ENCODE measurements around the gene ITGA7.

ITGA7 gene

GRCh38 chr12:55694188-55694515 lies 13.6 kb downstream of the ITGA7 start:
- H3K4me3 ChIP-seq (ENCODE audit: low read length), result no peak overlapping the region

DNA sequence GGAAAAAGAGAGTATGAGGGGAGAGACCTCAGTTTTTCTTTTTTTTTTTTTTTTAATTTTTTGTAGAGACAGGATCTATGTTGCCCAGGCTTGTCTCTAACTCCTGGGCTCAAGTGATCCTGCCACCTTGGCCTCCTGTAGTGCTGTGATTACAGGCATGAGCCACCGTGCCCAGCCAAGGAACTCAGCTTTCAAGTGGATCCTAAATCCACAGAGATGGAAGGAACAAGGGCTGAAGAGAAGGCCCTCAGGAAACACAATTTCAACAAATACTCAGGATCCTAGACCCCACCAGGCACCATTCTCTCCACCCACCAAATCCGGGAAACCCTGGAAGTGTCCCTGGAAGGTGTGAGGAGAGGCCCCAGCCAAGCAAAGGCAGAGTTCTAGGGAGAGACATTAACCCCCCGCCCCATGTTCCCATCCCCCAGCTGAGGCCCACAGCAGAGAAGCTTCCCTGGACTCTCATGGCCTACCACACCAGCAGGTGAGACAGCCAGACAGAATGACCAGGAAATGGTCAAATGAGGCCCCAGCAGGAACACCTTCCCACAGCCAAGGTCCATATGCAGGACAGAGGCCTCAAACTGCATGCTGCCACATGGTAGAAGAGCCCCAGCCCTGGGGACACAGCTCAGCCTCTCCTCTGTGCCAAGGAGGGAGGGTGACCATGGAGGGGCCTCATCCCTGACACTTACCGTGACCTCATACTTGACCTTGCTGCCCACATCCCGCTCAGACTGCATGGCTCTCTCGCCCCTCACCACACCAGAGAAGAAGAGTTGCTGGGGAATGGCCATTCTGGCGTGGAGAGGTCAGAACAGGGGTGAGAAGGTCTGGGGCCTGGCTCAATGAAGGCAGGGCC lies 14.1 kb downstream of the ITGA7 start:
- no peak for TF ChIP-seq ZNF274 (IDR thresholded peaks at IDR 0.05; ENCODE audit: low read depth, low read length)

More at GRCh38 chr12:55694188-55694515, 13.6 kb downstream of the ITGA7 start:
- no peak for TF ChIP-seq ZNF274 (IDR thresholded peaks at IDR 0.05; ENCODE audit: low read depth, low read length)

DNA sequence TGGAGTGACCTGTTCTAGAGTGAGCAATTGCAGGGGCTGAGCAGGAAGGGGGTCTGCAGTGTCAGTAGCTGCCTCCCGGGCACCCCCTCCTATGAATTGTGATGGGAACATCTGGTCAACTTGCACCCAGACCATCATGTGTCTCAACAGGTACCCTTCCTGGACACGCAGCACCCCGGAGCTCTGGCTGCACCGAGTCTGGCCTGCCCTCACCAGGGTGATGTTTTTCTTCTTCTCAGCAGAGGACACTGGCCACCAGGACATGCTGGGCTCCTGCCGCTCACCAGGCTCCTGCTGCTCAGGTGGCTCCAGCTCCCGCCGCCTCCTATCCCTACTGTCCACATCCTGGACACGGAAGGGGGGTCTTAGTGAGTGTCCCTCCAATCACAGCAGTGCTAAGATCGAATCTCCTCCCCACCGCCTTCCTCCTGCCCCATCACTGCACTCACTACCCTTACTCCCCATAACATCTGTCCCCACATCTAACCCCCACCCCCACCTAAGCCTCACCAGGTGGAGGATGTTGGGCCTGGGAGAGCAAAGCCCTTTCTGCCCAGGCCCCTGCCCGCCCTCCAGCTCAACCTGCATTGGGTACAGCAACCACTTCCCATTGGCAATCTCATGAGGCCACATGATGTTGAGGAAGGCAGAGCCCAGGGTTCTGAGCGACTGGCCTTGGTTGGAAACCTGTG lies 14.9 kb downstream of the ITGA7 start:
- H3K4me3 ChIP-seq (ENCODE audit: low read length), result no peak overlapping the region
- TF ChIP-seq ZNF274 (IDR thresholded peaks at IDR 0.05; ENCODE audit: low read depth, low read length), result no peak

More for the DNA sequence above, 14.1 kb downstream of the ITGA7 start:
- H3K4me3 ChIP-seq (ENCODE audit: low read length), result no peak overlapping the region

- no peak overlapping the region for H3K4me3 ChIP-seq (ENCODE audit: low read length)
- no peak for TF ChIP-seq ZNF274 (IDR thresholded peaks at IDR 0.05; ENCODE audit: low read depth, low read length)
These were observed 18.7 kb downstream of the ITGA7 start for GRCh38 chr12:55688716-55689655.

GRCh38 chr12:55687746-55688145 lies 20.0 kb downstream of the ITGA7 start:
- no peak for TF ChIP-seq ZNF274 (IDR thresholded peaks at IDR 0.05; ENCODE audit: low read depth, low read length)

DNA sequence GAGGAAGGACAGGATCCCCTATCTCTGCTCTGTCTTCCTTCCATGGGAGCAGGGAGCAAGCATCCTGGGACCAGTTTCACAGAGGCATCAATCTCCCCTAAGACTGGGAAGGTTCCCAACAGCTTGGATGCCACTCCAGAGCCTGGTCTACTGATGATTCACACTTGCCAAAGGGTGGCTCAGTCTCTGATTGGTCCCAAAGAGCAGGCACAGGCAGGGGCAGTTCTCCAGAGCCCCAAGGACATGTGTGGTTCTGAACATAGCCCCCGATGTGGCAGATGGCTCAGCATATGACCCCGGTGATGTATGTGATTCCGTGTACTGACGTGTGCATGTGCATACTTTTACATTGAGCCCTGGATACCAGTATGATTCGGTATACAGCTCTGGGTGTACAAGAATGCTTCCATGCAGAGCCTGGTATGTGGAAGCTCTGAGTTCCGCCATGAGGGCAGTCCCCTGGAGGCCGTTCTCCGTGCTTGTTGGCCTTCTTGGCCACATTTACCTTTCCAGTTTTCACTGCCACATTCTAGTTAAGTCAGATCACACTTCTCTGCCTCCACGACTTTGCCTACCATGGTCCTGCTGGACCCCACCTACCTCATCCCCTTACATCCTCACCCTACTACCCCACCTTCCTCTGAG lies 21.2 kb downstream of the ITGA7 start:
- no peak overlapping the region for H3K4me3 ChIP-seq (ENCODE audit: low read length)
- TF ChIP-seq ZNF274 (IDR thresholded peaks at IDR 0.05; ENCODE audit: low read depth, low read length), result no peak

More at GRCh38 chr12:55687746-55688145, 20.0 kb downstream of the ITGA7 start:
- no peak overlapping the region for H3K4me3 ChIP-seq (ENCODE audit: low read length)

DNA sequence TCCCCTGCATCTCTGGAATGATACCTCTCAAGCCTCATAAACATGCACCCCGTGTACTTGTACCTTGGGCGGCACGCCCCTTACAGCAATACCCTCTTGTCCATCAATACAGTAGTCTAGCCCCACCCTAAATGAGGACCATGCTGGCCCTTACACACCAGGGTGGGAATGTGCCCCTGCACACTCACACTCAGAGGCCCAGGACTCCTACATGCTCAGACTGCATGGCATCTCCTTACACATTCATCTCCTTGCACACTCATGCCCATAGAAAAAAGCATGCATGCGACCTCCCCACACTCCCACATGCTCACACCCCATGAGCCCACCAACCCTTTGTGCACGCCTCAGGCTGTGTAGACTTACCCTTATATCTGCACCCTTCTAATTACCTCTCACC lies 22.0 kb downstream of the ITGA7 start:
- TF ChIP-seq ZNF274 (IDR thresholded peaks at IDR 0.05; ENCODE audit: low read depth, low read length), result no peak
- no peak overlapping the region for H3K4me3 ChIP-seq (ENCODE audit: low read length)

- TF ChIP-seq ZNF274 (IDR thresholded peaks at IDR 0.05; ENCODE audit: low read depth, low read length), result no peak
- H3K4me3 ChIP-seq (ENCODE audit: low read length), result no peak overlapping the region
These were observed 22.8 kb downstream of the ITGA7 start for GRCh38 chr12:55684761-55685370.

DNA sequence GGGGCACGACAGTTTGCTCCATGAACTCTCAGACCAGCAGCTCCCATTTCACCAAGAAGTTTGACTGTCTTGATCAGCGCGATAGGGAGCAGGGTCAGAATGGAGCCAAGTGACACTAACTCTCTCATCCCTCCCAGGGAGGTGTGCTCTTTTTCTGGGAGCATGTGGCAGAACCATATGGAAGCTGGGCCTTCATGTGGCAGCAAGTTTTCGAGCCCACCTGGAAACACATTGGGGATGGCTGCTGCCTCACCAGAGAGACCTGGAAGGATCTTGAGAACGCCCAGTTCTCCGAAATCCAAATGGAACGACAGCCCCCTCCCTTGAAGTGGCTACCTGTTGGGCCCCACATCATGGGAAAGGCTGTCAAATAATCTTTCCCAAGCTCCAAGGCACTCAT lies 24.0 kb downstream of the ITGA7 start:
- H3K4me3 ChIP-seq (ENCODE audit: low read length), result no peak overlapping the region
- no peak for TF ChIP-seq ZNF274 (IDR thresholded peaks at IDR 0.05; ENCODE audit: low read depth, low read length)

DNA sequence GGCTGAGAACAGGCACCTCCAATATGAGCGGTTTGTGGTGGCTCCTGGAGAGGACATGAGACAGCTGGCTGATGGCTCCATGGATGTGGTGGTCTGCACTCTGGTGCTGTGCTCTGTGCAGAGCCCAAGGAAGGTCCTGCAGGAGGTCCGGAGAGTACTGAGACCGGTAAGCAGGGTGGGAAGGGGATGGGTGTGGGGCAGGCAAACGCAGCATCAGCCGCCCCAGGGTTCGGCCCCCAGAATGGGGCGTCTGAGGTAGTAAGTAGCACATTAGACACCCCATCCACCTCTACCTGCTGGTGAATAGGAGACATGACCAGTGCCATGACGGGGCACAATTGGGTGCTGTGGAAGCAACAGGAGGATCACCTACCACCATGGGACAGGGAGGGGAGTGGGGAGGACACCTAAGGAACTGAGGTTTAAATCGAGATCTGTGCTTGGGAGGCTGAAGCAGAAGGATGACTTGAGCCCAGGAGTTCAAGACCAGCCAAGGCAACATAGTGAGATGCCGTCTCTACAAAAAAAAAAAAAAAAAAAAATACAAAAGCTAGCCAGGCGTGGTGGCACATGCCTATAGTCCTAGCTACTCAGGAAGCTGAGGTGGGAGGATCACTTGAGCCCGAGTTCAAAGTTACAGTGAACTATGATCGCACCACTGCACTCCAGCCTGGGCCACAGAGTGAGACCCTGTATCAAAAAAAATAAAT lies 25.5 kb downstream of the ITGA7 start:
- TF ChIP-seq ZNF274 (IDR thresholded peaks at IDR 0.05; ENCODE audit: low read depth, low read length), result no peak
- no peak overlapping the region; the same call in 1 of the 2 replicates for H3K4me3 ChIP-seq (ENCODE audit: low read length)

DNA sequence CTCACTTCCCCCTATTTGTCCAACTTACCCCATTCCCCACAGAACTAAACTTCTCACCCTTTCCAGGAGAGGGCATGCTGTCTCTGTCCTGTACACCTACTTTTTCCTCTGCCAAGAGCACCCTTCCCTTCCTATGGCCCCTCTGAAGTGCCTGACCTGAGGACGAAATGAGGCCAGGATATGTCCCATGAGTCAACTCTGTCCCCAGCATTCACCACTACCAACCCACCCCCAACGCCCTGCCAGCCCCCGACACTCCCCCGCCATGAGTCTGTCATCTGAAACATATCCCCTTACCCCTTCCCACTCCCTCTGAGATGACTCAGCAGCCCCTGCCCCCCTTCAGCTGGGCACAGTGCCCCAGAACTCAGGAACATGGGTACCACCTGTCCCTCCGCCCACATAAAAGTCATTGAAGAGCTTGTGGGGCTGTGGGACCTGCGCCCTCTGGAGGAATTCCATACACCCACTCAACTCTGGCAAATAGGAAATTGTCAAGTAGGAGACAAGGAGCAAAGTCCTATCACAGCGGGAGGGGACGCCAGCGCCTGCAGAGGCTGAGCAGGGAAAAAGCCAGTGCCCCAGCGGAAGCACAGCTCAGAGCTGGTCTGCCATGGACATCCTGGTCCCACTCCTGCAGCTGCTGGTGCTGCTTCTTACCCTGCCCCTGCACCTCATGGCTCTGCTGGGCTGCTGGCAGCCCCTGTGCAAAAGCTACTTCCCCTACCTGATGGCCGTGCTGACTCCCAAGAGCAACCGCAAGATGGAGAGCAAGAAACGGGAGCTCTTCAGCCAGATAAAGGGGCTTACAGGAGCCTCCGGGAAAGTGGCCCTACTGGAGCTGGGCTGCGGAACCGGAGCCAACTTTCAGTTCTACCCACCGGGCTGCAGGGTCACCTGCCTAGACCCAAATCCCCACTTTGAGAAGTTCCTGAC lies 26.3 kb downstream of the ITGA7 start:
- TF ChIP-seq ZNF274 (IDR thresholded peaks at IDR 0.05; ENCODE audit: low read depth, low read length), result no peak
- no peak overlapping the region; the same call in 1 of the 2 replicates for H3K4me3 ChIP-seq (ENCODE audit: low read length)

DNA sequence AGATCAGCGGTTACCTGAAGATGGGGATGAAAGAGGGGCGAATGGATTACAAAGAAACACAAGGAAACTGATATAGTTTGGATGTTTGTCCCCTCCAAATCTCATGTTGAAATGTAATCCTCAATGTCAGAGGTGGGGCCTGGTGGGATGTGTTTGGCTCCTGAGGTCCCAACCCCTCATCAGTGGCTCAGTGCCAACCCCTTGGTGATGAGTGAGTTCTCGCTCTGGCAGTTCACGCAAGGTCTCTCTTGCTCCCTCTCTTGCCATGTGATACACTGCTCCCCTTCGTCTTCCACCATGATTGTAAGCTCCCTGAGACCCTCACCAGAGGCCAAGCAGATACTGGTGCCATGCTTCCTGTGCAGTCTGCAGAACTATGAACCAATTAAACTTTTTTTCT lies 28.0 kb downstream of the ITGA7 start:
- no peak overlapping the region for H3K4me3 ChIP-seq (ENCODE audit: low read length)
- no peak for TF ChIP-seq ZNF274 (IDR thresholded peaks at IDR 0.05; ENCODE audit: low read depth, low read length)
